EH (cell line): Measurements from ENCODE around the gene IGF2.
A peak's percentile ranks its signal among the peaks of the same experiment; 100 is the strongest.

Experiments used
- DNase-seq: peaks from one replicate; pipeline ENCODE4 v3.0.0-alpha.2; 2015; ENCODE audit warnings: low read depth

Gene IGF2

GRCh38 chr11:2169626-2170570, 30.7 kb upstream of the IGF2 start:
- DNase-seq: no peak

- no peak for DNase-seq
Observed at GRCh38 chr11:2169005-2169378, 29.8 kb upstream of the IGF2 start.

- no peak for DNase-seq
Observed at GRCh38 chr11:2168286-2169004, 29.3 kb upstream of the IGF2 start.

GRCh38 chr11:2167141-2168045, 28.2 kb upstream of the IGF2 start:
- no peak for DNase-seq

GRCh38 chr11:2166091-2166851, 27.1 kb upstream of the IGF2 start:
- DNase-seq: no peak

GRCh38 chr11:2165571-2165970, 26.4 kb upstream of the IGF2 start:
- DNase-seq: no peak

GRCh38 chr11:2164861-2165555, 25.8 kb upstream of the IGF2 start:
- DNase-seq: no peak

- DNase-seq: no peak
Observed at GRCh38 chr11:2164081-2164480, 24.9 kb upstream of the IGF2 start.

- no peak for DNase-seq
Observed at GRCh38 chr11:2163428-2163978, 24.3 kb upstream of the IGF2 start.

GRCh38 chr11:2160736-2161259, 21.6 kb upstream of the IGF2 start, which contains the start of gene INS:
Gene INS, minus strand, starts transcription at chr11:2161209. Its CDS starts 238 bp downstream, at chr11:2160971.
- DNase-seq: no peak

- no peak for DNase-seq
Observed at GRCh38 chr11:2159536-2160413, 20.6 kb upstream of the IGF2 start.

GRCh38 chr11:2158966-2159365, 19.8 kb upstream of the IGF2 start:
- DNase-seq: no peak

- DNase-seq: no peak
Observed at GRCh38 chr11:2158296-2158737, 19.1 kb upstream of the IGF2 start.

GRCh38 chr11:2157294-2158040, 18.3 kb upstream of the IGF2 start:
- no peak for DNase-seq

GRCh38 chr11:2156416-2157182, 17.4 kb upstream of the IGF2 start:
- peak; percentile 67 for DNase-seq

GRCh38 chr11:2155511-2155910, 16.3 kb upstream of the IGF2 start:
- no peak for DNase-seq

- DNase-seq: no peak
Observed at GRCh38 chr11:2154889-2155288, 15.7 kb upstream of the IGF2 start.

GRCh38 chr11:2154195-2154585, 15.0 kb upstream of the IGF2 start:
- DNase-seq: no peak
